Kidney capillary endothelial cell (primary cell): ENCODE results near the gene NEUROG3.

ENCODE experiments used
- DNase-seq: peaks from one replicate; pipeline ENCODE4 v3.0.0-alpha.2; 2018; ENCODE audit warnings: low spot score

The NEUROG3 gene

GRCh38 chr10:69573056-69573806 lies at the start of gene NEUROG3:
Gene NEUROG3, minus strand, starts transcription at chr10:69573422. Its CDS starts 379 bp downstream, at chr10:69573043.
- no peak for DNase-seq

- DNase-seq: no peak
Observed at GRCh38 chr10:69620625-69621024, 47.4 kb upstream of the NEUROG3 start.

GRCh38 chr10:69619626-69620025 lies 46.4 kb upstream of the NEUROG3 start:
- DNase-seq: no peak

GRCh38 chr10:69618746-69619145 lies 45.5 kb upstream of the NEUROG3 start:
- DNase-seq: no peak

GRCh38 chr10:69616358-69616757 lies 43.1 kb upstream of the NEUROG3 start:
- DNase-seq: no peak

- DNase-seq: no peak
Observed at GRCh38 chr10:69614130-69614529, 40.9 kb upstream of the NEUROG3 start.

GRCh38 chr10:69612760-69613159 lies 39.5 kb upstream of the NEUROG3 start:
- no peak for DNase-seq

GRCh38 chr10:69609077-69609476 lies 35.9 kb upstream of the NEUROG3 start:
- no peak for DNase-seq

- DNase-seq: no peak
Observed at GRCh38 chr10:69600761-69601330, 27.6 kb upstream of the NEUROG3 start.

- no peak for DNase-seq
Observed at GRCh38 chr10:69588358-69588757, 15.1 kb upstream of the NEUROG3 start.

GRCh38 chr10:69584624-69585023 lies 11.4 kb upstream of the NEUROG3 start:
- no peak for DNase-seq

GRCh38 chr10:69583106-69583505 lies 9.9 kb upstream of the NEUROG3 start:
- no peak for DNase-seq

GRCh38 chr10:69580435-69580834 lies 7.2 kb upstream of the NEUROG3 start:
- no peak for DNase-seq

GRCh38 chr10:69579464-69580060 lies 6.3 kb upstream of the NEUROG3 start:
- DNase-seq: no peak

GRCh38 chr10:69578508-69578991 lies 5.3 kb upstream of the NEUROG3 start:
- DNase-seq: no peak

GRCh38 chr10:69577268-69578232 lies 4.3 kb upstream of the NEUROG3 start:
- DNase-seq: no peak

GRCh38 chr10:69576334-69577011 lies 3.3 kb upstream of the NEUROG3 start:
- DNase-seq: no peak

- DNase-seq: no peak
Observed at GRCh38 chr10:69575164-69575722, 2.0 kb upstream of the NEUROG3 start.

- DNase-seq: no peak
Observed at GRCh38 chr10:69574571-69574978, 1.4 kb upstream of the NEUROG3 start.

- no peak for DNase-seq
Observed at GRCh38 chr10:69572159-69573055, 815 bp downstream of the NEUROG3 start.
